ENCODE measurements around the gene TMEM128. TPM values are rescaled to one million over a fixed set of nuclear protein-coding genes. Genes with fewer than 3 reads are reported as not detected.
"Not testable (repeated sequence)": the region's sequence is repeated elsewhere in the genome, so short reads cannot be mapped to it uniquely, and the experiment has no call there.

Gene TMEM128
- total RNA-seq, 2 donors from 2014 or later: 16.9 to 18.7 TPM

- TF ChIP-seq CTCF (IDR thresholded peaks at IDR 0.05): no peak
- H3K9ac ChIP-seq (ENCODE audit: low read depth in 2 of 2, low read length in 2 of 2): no peak overlapping the region
- H3K27ac ChIP-seq: no peak overlapping the region
- no peak overlapping the region for H3K4me3 ChIP-seq
- H3K27me3 ChIP-seq: no peaks in the 10 kb centered on the region
- H3K4me1 ChIP-seq: no peaks in the 10 kb centered on the region
- intact Hi-C loops (cut with DNase I): loop anchor here (5.0 kb wide), 1 partner anchor 83 kb away; no protein-coding TSS in a partner anchor
- H3K9me3 ChIP-seq: no peaks in the 10 kb centered on the region
- no peak for DNase-seq
- no peaks in the 10 kb centered on the region for H3K36me3 ChIP-seq
Observed at GRCh38 chr4:4254666-4255065, 6.6 kb upstream of the TMEM128 start.

GRCh38 chr4:4254199-4254598 is 6.2 kb upstream of the TMEM128 start:
- Histone ChIP-seq H3K4me1 (no peaks in the 10 kb centered on the region), H3K27me3 (no peaks in the 10 kb centered on the region), H3K9me3 (no peaks in the 10 kb centered on the region), H3K27ac (no peak overlapping the region), H3K4me3 (no peak overlapping the region), H3K36me3 (no peaks in the 10 kb centered on the region), H3K9ac (ENCODE audit: low read depth in 2 of 2, low read length in 2 of 2) (no peak overlapping the region)
- no peak for TF ChIP-seq CTCF (IDR thresholded peaks at IDR 0.05)
- no peak for DNase-seq
- intact Hi-C loops (cut with DNase I): loop anchor here (5.0 kb wide), 1 partner anchor 83 kb away; no protein-coding TSS in a partner anchor

- H3K27me3 ChIP-seq: no peaks in the 10 kb centered on the region
Observed at GRCh38 chr4:4249866-4250265, 1.8 kb upstream of the TMEM128 start.

GRCh38 chr4:4249342-4249741 is 1.3 kb upstream of the TMEM128 start:
- not testable (repeated sequence) for H3K4me3 ChIP-seq; H3K9me3 ChIP-seq; H3K9ac ChIP-seq (ENCODE audit: low read depth in 2 of 2, low read length in 2 of 2); H3K36me3 ChIP-seq; DNase-seq; H3K27me3 ChIP-seq
- intact Hi-C loops (cut with DNase I): loop anchor here (5.0 kb wide), 1 partner anchor 38 kb away; no protein-coding TSS in a partner anchor
- peaks cover 11% of the 10 kb centered on the region for H3K4me1 ChIP-seq
- peak overlapping the region; percentile 93 for H3K27ac ChIP-seq

More at GRCh38 chr4:4249866-4250265, 1.8 kb upstream of the TMEM128 start:
- no peak for TF ChIP-seq CTCF (IDR thresholded peaks at IDR 0.05)
- Histone ChIP-seq H3K27ac (no peak overlapping the region), H3K9me3 (no peaks in the 10 kb centered on the region), H3K9ac (ENCODE audit: low read depth in 2 of 2, low read length in 2 of 2) (no peak overlapping the region), H3K4me3 (no peak overlapping the region), H3K4me1 (peaks cover 11% of the 10 kb centered on the region), H3K36me3 (peaks cover 2% of the 10 kb centered on the region)
- intact Hi-C loops (cut with DNase I): loop anchor here (5.0 kb wide), 2 partner anchors 37 to 87 kb away; no protein-coding TSS in a partner anchor
- DNase-seq: no peak

GRCh38 chr4:4248885-4249203 is 821 bp upstream of the TMEM128 start:
- peak overlapping the region; percentile 89 to 95 for H3K9ac ChIP-seq (ENCODE audit: low read depth in 2 of 2, low read length in 2 of 2)
- H3K36me3 ChIP-seq: peaks cover 5% of the 10 kb centered on the region
- no peak for TF ChIP-seq CTCF (IDR thresholded peaks at IDR 0.05)
- intact Hi-C loops (cut with DNase I): loop anchor here (5.0 kb wide), 1 partner anchor 38 kb away; no protein-coding TSS in a partner anchor
- H3K4me3 ChIP-seq: peak overlapping the region; percentile 98
- DNase-seq: no peak
- no peaks in the 10 kb centered on the region for H3K27me3 ChIP-seq
- H3K4me1 ChIP-seq: peaks cover 11% of the 10 kb centered on the region
- H3K27ac ChIP-seq: peak overlapping the region; percentile 93
- H3K9me3 ChIP-seq: no peaks in the 10 kb centered on the region

GRCh38 chr4:4247696-4248028 is 361 bp downstream of the TMEM128 start:
- Histone ChIP-seq H3K9me3 (no peaks in the 10 kb centered on the region), H3K27me3 (no peaks in the 10 kb centered on the region), H3K27ac (peak overlapping the region; percentile 93), H3K36me3 (peaks cover 5% of the 10 kb centered on the region), H3K9ac (ENCODE audit: low read depth in 2 of 2, low read length in 2 of 2) (peak overlapping the region; percentile 89 to 95), H3K4me3 (peak overlapping the region; percentile 98), H3K4me1 (peaks cover 11% of the 10 kb centered on the region)
- DNase-seq: no peak
- TF ChIP-seq CTCF (IDR thresholded peaks at IDR 0.05): no peak
- intact Hi-C loops (cut with DNase I): loop anchor here (5.0 kb wide), 1 partner anchor 40 kb away; no protein-coding TSS in a partner anchor

Measured in colonic mucosa (tissue), 4 donors.